HG03457 (cell line): ENCODE data around the gene CYLC1.

ENCODE experiments used
- ATAC-seq: cut with Tn5 transposase; IDR thresholded peaks from one replicate; pipeline ENCODE4 v1.9.1; 2021; ENCODE audit warnings: moderate number of reproducible peaks; ENCODE audit not compliant: unreplicated experiment

The CYLC1 gene

GRCh38 chrX:83860846-83861245, at the start of gene CYLC1:
CYLC1 (plus strand) TSS chrX:83861146; CDS start chrX:83861183, 37 bp downstream.
- ATAC-seq, result no peak

GRCh38 chrX:83819304-83819703, 41.6 kb upstream of the CYLC1 start:
- no peak for ATAC-seq

- ATAC-seq, result no peak
Observed at GRCh38 chrX:83829874-83830273, 31.1 kb upstream of the CYLC1 start.

- peak; percentile 74 for ATAC-seq
Observed at GRCh38 chrX:83845397-83845796, 15.5 kb upstream of the CYLC1 start.

- ATAC-seq, result no peak
Observed at GRCh38 chrX:83847339-83847738, 13.6 kb upstream of the CYLC1 start.

GRCh38 chrX:83888585-83888984, 27.6 kb downstream of the CYLC1 start:
- no peak for ATAC-seq

- no peak for ATAC-seq
Observed at GRCh38 chrX:83892433-83892832, 31.5 kb downstream of the CYLC1 start.

- no peak for ATAC-seq
Observed at GRCh38 chrX:83906921-83907320, 46.0 kb downstream of the CYLC1 start.

- no peak for ATAC-seq
Observed at GRCh38 chrX:83916525-83916924, 55.6 kb downstream of the CYLC1 start.

- no peak for ATAC-seq
Observed at GRCh38 chrX:83934220-83934619, 73.3 kb downstream of the CYLC1 start.
